GM15510 (cell line): ENCODE data around the gene NT5C3B.

ENCODE experiments used
- POLR2A ChIP-seq: IDR thresholded peaks from 3 replicates; pipeline ENCODE4 v1.6.1; 2011; ENCODE audit warnings: borderline replicate concordance; ENCODE audit not compliant: insufficient read length; ENCODE audit errors: extremely low read depth

NT5C3B gene

DNA sequence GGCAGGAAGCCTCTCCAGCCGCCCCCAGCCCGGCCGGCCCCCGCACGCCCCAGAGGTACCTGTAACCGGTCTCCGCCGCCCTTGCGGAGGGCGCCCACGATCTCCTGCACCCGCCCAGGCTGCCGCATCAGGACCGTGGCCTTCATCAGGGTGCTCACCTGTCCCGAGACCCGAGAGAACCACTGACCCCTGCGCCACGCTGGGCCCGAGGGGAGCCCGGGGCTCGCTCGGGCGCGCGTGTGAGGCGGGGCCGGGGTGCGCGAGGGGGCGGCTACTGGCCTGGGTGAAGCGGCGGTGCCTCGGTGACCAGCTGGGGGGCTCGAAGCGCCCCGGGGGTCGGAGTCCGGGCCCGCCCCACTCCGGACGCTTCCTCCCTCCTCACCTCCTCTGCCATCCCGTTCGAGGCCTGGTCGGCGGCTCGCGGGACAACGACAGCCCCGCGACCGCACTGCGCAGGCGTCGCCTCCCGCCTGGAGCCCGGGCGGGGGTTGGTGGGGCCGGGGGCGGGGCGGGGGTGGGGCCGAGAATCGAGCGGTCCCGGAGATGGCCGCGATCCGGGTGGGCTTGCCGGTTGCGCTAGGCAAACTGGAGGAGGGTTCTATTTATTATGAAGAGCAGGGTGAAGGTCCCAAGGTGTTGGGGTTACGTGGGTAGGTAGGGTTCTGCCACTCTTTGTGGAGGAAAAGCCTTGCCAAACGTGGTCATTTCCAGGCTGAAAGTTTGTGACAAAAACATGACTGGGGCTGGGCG is at the start of gene NT5C3B:
Gene NT5C3B (minus strand): TSS at position 433 of the 750 bp plus-strand sequence. CDS start 39 bp downstream, at position 394.
- TF ChIP-seq POLR2A: peak; percentile 58

DNA sequence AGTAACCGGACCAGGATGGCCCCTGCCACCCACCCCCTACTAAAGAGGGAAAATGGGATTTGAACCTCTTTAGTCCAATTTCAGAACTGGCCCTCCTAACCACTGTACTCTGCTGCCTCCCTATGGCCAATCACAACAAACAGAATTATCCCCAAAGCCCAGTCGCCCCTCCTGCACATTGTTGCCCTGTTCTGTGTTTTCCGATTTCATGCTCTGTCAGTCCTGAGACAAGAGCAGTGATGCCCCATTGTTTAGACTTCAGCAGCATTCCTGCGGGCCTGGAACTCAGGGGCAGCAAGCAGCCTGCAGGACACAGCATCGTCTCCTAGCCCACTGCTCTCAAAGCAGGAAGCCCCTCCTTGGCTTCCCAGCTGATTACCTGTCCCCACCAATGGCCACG is 49.7 kb upstream of the NT5C3B start:
- TF ChIP-seq POLR2A: no peak

DNA sequence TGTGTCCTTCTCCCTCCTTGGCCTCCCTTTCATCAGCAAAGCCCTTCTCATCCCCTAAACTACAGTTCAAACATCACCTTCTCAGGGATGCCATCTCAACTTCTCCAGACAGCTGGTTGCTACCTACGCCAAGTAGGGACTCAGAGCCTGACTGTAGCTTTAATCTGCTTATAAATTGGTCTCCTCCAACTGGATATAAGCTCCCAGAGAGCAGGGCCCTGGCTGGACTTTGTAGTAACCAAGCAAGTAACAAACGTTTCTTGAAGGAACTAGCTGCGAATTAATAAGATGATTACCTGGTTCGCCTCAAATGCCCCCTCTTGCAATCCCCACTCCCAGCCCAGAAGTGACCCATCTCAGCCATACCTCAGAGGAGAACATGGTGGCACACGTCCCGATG is 46.7 kb upstream of the NT5C3B start:
- TF ChIP-seq POLR2A: no peak

DNA sequence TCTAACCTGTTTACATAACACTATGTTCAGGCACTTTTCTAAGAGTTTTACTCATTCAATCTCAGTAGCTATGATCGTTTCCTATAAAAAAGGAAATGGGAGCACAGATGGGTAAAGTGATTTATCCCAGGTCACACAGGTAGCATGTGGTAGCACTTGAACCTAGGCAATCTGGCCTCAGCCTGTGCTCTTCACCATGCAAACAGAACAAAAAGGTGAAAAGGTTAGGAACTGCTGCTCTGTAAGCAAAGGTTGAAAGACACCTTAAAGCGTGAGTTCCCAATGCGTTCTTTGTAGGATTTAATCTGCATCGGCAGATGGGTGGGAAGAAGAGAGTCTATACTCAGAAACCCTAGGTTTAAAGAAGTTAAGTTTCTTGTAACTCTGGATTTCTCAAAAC is 44.1 kb upstream of the NT5C3B start:
- TF ChIP-seq POLR2A: no peak

DNA sequence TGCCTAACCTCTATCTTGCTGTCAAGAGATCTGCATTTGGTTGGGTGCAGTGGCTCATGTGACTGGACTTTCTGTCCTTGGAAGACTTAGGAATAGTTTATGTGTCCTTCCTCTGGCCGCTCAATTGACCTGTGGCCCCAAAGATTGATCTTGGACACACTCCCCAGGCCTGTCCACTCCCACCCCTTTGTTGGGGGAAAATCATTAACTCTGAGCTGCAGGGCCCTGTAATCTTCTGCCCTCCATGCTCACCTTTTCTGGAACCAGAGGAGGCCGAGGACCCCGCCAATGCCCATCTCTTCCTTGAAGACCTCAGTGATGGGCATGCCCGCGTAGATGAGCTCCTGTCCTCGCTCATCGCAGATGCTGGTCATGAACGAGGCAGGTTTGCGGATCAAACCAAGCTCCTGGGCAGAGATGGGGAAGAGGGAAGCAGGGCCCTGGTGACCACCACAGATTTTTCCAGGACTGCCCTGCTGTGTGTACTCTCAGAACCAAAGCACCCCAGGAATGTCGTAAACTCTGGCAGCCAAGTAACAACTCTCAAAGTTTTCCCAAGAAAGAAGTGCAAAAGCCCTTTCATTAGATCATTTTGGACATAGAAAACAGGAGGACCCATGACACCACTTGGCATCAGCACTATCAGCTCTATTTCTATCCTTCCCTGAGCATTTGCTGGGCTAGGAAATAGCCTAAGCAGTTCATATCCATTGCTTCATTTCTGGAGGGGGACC is 37.7 kb upstream of the NT5C3B start:
- no peak for TF ChIP-seq POLR2A

DNA sequence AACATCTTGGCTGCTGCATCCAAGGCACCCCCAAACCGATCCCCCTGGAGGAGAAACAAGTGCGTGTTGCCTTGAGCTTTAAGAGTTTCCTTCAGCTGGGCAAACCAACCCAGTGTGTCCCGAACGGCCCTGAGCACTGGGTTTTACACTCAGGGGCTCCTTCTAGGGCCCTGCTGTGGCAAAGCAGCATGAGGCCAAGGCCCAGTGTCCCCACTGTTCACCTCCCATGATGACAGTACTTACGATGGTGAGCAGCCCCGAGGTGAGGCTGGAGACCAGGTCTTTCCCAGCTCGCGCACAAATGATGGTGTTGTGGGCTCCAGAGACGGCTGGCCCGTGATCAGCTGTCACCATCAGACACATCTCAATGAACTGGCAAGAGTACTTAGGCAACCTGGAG is 35.8 kb upstream of the NT5C3B start:
- TF ChIP-seq POLR2A: no peak

DNA sequence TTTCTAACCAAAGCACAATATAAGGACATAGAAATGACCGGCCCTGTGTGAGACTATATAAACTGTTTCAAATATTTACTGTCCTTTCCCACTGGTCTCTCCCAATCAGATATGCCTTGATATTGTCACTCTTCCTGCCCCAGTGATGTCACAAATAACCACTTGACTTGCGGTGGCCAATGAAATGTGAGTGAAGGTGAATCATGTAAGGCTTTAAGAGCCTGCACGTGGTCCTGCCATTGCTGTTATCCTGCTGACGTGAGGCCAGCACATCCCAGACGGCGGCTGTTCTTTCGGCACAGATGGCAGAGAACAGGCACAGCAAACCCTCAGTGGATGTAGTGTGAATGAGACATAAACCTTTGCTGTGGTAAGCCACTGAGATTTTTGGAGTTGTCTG is 34.6 kb upstream of the NT5C3B start:
- TF ChIP-seq POLR2A: no peak

DNA sequence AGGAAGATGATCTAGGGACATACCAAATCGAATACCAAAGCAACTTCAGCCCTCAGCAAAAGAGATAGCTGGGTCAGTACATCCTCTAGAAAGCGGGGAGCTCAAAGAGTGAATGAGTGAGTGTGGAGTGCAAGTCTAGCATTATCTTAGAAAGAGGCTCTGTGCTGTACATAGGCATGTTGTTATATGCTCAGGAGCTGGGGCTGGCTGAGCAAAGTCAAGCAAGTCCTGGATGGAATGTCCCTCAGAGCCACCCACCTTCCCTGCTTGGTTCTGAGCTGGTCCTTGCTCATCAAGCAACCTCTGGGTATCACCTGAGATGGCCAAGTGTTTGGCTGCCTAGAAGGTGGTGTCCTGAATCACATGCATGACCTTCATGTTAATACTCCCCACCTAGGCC is 34.1 kb upstream of the NT5C3B start:
- no peak for TF ChIP-seq POLR2A

DNA sequence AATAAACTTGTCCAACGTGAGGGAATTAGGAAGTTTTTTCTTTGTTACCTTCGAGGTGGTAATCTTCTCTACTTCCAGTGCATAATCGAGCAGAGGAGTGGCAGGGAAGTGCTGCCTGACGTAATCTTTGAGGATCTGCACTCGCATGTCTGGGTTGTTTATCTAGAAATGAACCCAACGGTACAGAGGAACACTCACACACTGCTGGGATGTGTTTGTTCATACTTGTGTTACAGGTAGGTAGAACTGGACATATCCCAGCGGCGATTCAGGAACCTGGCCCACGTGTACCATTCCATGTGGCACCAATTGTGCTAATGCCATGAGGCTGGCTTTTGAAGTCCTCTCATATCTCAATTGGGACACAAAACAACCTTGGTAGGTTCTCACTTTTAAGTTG is 33.4 kb upstream of the NT5C3B start:
- no peak for TF ChIP-seq POLR2A

DNA sequence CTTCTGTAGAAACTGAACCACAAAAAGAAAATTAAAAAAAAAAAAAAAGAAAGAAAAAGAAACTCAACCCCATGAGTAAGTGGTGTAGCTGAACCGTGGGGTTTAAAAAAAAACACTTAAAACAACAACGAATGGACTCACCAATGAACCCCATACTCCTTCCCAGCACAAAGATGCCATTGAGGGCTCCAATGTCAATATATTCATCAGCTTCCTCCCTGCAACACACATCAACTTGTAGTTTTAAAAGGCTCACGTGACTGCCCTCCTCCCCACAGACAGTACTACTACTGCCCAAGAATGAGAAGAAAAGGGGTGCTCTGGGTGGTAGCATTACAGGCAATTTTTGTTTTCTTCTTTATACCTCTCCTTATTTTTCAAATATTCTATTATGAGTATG is 32.5 kb upstream of the NT5C3B start:
- TF ChIP-seq POLR2A: no peak

DNA sequence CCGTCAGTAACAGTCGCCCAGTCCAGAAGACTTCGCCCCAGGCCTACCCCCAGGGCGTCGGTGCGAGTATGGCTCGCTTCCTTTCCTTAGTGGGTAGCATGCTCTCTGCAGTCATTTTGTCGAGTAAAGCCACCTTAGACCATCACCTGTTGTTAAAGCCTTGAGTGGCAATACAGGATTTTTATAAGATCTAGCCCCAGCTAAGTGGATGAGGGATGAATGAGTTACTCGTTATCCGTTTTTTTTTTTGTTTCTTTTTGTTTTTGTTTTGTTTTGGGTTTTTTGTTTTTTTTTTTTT is 29.5 kb upstream of the NT5C3B start:
- no peak for TF ChIP-seq POLR2A

DNA sequence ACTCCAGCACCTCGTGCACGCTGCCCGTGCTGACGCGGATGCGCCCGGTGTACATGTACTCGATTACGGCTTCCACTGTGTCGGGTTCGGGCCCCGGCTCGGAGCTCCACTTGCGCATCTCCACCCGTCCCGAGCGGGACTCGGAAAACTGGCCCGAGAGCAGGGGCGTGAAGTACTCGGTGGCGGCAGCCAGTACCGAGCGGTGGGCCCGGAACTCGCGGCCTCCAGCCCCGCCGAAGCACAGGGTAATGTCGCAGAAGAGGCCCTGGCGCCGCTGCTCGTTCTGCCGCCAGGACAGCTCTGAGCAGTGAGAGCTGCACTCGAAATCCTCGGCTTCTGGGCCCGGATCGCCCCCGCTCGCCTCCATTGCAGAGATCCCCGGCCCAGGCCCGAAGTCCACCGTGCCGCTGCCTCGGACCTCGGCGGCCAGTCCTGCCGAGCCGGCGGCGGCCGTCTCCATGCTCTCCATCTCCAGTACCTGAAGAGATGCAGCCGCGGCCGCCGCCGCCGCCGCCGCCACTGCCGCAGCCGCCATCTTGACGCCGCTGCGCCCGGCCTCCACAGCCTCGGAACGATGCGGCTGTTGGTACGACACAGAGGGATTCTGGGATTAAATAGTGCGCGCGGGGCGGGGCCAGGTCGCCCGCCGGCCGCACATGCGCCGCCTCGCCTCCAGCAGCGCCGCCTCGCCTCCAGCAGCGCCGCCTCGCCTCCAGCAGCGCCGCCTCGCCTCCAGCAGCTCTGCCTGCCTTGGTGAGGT is 29.0 kb upstream of the NT5C3B start, which contains the start of gene KLHL11:
Gene KLHL11 (minus strand): TSS at position 588 of the 760 bp plus-strand sequence. CDS start 53 bp downstream, at position 535.
- TF ChIP-seq POLR2A: peak; percentile 97

DNA sequence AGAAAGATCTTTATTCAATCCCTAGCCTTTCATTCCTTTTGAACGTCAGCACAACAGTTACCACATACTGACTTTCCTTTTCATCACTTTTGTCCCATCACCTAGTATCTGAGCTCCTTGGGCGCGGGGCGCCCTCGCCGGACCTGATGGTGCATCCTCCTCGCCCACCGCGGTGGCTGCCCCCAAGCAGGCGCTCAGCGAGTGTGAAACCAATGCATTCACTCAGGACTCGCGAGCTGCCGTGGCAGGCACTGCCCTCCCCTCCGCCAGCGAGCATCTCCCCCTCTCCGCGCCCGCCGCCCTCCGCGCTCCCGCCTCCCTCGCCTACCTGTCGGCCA is 28.4 kb upstream of the NT5C3B start:
- TF ChIP-seq POLR2A: no peak

DNA sequence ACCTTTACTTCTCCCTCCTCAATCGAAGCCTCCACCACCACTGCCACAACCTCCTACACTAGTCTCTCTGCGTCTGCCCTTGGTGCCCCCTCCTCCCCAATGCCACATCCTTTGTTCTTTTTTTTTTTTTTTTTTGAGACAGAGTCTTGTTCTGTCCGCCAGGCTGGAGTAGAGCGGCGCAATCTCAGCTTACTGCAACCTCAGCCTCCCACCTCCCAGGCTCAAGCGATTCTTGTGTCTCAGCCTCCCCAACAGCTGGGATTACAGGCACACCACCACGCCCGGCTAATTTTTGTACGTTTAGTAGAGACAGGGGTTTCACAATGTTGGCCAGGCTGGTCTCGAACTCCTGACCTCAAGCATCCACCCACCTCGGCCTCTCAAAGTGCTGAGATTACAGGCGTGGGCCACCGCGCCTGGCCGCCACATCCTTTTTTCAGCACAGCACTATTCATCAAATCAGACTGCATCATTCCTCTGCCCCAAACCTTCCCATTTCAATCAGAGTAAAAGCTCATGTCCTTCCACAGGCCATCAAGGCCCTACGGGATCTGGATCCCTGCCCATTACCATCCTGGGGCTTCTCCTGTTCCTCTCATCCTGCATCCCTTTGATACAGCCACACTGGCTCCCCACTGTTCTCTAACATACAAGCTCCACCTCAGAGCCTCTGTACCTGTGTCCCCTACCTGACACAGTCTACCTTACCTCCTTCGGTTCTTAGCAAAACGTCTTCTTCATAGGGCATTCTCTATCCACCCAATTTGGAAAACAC is 27.2 kb upstream of the NT5C3B start:
- no peak for TF ChIP-seq POLR2A
